Fibroblast of villous mesenchyme (primary cell): ENCODE results near the gene FAM193B. TPM values are rescaled to one million over a fixed set of nuclear protein-coding genes. Genes with fewer than 3 reads are reported as not detected.

Experiments used
- DNase-seq: peaks from one replicate; pipeline ENCODE4 v3.0.0-alpha.2; 2010; ENCODE audit warnings: low read depth
- H3K4me3 ChIP-seq: 2 replicates; pipeline ENCODE4 v1.5.1; 2011; ENCODE audit warnings: low read depth, mild to moderate bottlenecking, low read length
- total RNA-seq: library from RNA; depleted of rRNA; stranded (reverse); fragments of >200 nt; gene quantifications from 2 replicates; pipeline ENCODE4 v1.2.3, GENCODE V29; 2012
- TF ChIP-seq, protein P1 (sequence below): IDR thresholded peaks from 2 replicates; pipeline ENCODE4 v1.5.1; 2012; ENCODE audit warnings: low read depth, mild to moderate bottlenecking, low read length; ENCODE audit not compliant: insufficient read depth

The FAM193B gene
- total RNA-seq, 1 donor = 26.3 TPM

- TF ChIP-seq, protein P1, sequence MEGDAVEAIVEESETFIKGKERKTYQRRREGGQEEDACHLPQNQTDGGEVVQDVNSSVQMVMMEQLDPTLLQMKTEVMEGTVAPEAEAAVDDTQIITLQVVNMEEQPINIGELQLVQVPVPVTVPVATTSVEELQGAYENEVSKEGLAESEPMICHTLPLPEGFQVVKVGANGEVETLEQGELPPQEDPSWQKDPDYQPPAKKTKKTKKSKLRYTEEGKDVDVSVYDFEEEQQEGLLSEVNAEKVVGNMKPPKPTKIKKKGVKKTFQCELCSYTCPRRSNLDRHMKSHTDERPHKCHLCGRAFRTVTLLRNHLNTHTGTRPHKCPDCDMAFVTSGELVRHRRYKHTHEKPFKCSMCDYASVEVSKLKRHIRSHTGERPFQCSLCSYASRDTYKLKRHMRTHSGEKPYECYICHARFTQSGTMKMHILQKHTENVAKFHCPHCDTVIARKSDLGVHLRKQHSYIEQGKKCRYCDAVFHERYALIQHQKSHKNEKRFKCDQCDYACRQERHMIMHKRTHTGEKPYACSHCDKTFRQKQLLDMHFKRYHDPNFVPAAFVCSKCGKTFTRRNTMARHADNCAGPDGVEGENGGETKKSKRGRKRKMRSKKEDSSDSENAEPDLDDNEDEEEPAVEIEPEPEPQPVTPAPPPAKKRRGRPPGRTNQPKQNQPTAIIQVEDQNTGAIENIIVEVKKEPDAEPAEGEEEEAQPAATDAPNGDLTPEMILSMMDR = no peak
Measured at GRCh38 chr5:177557796-177558195, 3.4 kb upstream of the FAM193B start.

GRCh38 chr5:177557041-177557647, 2.8 kb upstream of the FAM193B start:
- peak; percentile 39 for DNase-seq
- no peak overlapping the region for H3K4me3 ChIP-seq
- TF ChIP-seq, protein P1 = no peak

More at GRCh38 chr5:177557796-177558195, 3.4 kb upstream of the FAM193B start:
- no peak overlapping the region for H3K4me3 ChIP-seq
- DNase-seq = no peak

GRCh38 chr5:177555665-177556064, 1.3 kb upstream of the FAM193B start:
- TF ChIP-seq, protein P1 = no peak
- H3K4me3 ChIP-seq = no peak overlapping the region
- no peak for DNase-seq

GRCh38 chr5:177555228-177555627, 865 bp upstream of the FAM193B start:
- TF ChIP-seq, protein P1 = no peak
- H3K4me3 ChIP-seq = peak overlapping the region; percentile 89
- DNase-seq = no peak

GRCh38 chr5:177553671-177554429, 513 bp downstream of the FAM193B start:
- no peak for DNase-seq
- TF ChIP-seq, protein P1 = no peak
- peak overlapping the region; percentile 89 for H3K4me3 ChIP-seq

DNA sequence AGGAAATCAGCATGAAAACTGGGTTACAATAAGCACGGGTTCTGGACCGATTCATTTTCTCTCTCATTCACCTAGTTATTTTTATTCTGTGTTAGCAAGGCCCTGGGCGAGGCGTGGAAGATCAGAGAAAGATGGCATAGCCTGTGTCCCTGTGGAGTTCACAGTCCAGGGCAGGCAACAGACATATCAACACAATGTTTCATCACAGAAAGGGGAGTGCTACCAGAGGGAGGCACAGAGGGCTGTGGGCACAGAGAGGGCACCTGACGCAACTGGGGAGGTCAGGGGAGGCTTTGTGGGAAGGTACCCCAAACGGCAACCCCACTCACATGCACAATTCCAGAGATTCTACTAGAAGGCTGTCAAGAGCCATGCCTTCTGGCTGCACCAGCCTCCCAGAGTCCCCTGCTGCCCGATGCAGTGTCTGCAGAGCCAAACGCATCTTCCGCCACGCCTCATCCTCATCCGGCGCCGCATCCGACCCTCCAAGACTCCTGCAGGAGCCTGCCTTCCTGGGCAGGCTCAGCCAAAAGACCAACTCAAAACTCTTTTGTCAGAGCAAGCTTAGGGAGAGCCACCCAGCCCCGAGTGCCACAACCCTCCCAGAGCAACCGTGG, 1.4 kb downstream of the FAM193B start:
- TF ChIP-seq, protein P1 = no peak
- peak overlapping the region; percentile 89 for H3K4me3 ChIP-seq
- peak; percentile 31 for DNase-seq
